PC-3 (cell line): ENCODE results near the gene ADORA2A. TPM values are rescaled to one million over a fixed set of nuclear protein-coding genes. Genes with fewer than 3 reads are reported as not detected.

Source experiments
- ATAC-seq: fragments of 200-7000 bp; cut with Tn5 transposase; 2 replicates; pipeline ENCODE4 v1.9.1; 2020; ENCODE audit warnings: mild to moderate bottlenecking, moderate library complexity
- BruUV-seq: library from RNA; stranded (reverse); fragments of 400-500 nt; replicated peaks from 2 replicates; lab custom pipeline; 2021; lab: Mats Ljungman, UMichigan
- CTCF ChIA-PET: fragments of 300-600 bp; sonication (Branson Sonifier 250); formaldehyde crosslinking; loops from one replicate; lab custom pipeline; 2022; ENCODE audit warnings: antibody characterized with exemption; lab: Charles Lee
- POLR2A ChIA-PET: fragments of 300-600 bp; sonication (Branson Sonifier 250); formaldehyde crosslinking; loops from one replicate; lab custom pipeline; 2022; ENCODE audit warnings: antibody characterized with exemption; ENCODE audit not compliant: unreplicated experiment; lab: Charles Lee
- DNase-seq: peaks from one replicate; pipeline ENCODE4 v3.0.0-alpha.2; 2015
- H2AFZ ChIP-seq: fragments of 300-600 bp; sonication (generic); 2 replicates; pipeline ENCODE4 v1.6.0; 2016; ENCODE audit warnings: antibody characterized with exemption, low read length
- H3F3A ChIP-seq: fragments of 300-600 bp; sonication (generic); one replicate; pipeline ENCODE4 v1.6.0; 2017; ENCODE audit warnings: antibody characterized with exemption, low read length, control low read depth, mild to moderate bottlenecking; ENCODE audit not compliant: unreplicated experiment
- H3K27ac ChIP-seq: fragments of 300-600 bp; sonication (generic); 2 replicates; pipeline ENCODE4 v1.5.1; 2016; ENCODE audit warnings: mild to moderate bottlenecking, low read length
- H3K27me3 ChIP-seq: fragments of 300-600 bp; sonication (generic); 2 replicates; pipeline ENCODE4 v1.6.1; 2016; ENCODE audit warnings: low read length, mixed read lengths
- H3K36me3 ChIP-seq: fragments of 300-600 bp; sonication (generic); 2 replicates; pipeline ENCODE4 v1.6.1; 2016; ENCODE audit warnings: low read depth, mixed run types, low read length, mixed read lengths
- H3K4me1 ChIP-seq: fragments of 300-600 bp; sonication (generic); 2 replicates; pipeline ENCODE4 v1.5.1; 2016; ENCODE audit warnings: low read length; ENCODE audit not compliant: insufficient read depth
- H3K4me2 ChIP-seq: fragments of 300-600 bp; sonication (generic); 2 replicates; pipeline ENCODE4 v1.6.0; 2016; ENCODE audit warnings: low read length
- H3K4me3 ChIP-seq: fragments of 300-600 bp; sonication (generic); 2 replicates; pipeline ENCODE4 v1.5.1; 2016; ENCODE audit warnings: mild to moderate bottlenecking, low read length, mixed read lengths
- H3K79me2 ChIP-seq: fragments of 300-600 bp; sonication (generic); 2 replicates; pipeline ENCODE4 v1.6.1; 2017; ENCODE audit warnings: low read length, mixed read lengths
- H3K9ac ChIP-seq: fragments of 300-600 bp; sonication (generic); 2 replicates; pipeline ENCODE4 v1.6.0; 2016; ENCODE audit warnings: mild to moderate bottlenecking, low read length
- H3K9me2 ChIP-seq: fragments of 300-600 bp; sonication (generic); replicated peaks from 2 replicates; pipeline ENCODE4 v1.6.1; 2016; ENCODE audit warnings: mixed run types, low read length, mixed read lengths
- H3K9me3 ChIP-seq: fragments of 300-600 bp; sonication (generic); 2 replicates; pipeline ENCODE4 v1.6.1; 2016; ENCODE audit warnings: low read length, mixed read lengths
- H4K20me1 ChIP-seq: fragments of 300-600 bp; sonication (generic); 2 replicates; pipeline ENCODE4 v1.6.1; 2016; ENCODE audit warnings: low read length, mixed read lengths
- CTCF ChIP-seq: fragments of 300-600 bp; sonication (generic); conservative IDR thresholded peaks from 2 replicates; pipeline ENCODE4 v1.5.1; 2017; ENCODE audit warnings: antibody characterized with exemption, low read depth, mild to moderate bottlenecking, low read length
- EZH2 ChIP-seq: fragments of 300-600 bp; sonication (generic); IDR thresholded peaks from one replicate; pipeline ENCODE4 v1.6.1; 2017; ENCODE audit warnings: antibody characterized with exemption, mild to moderate bottlenecking, low read length; ENCODE audit not compliant: unreplicated experiment
- EZH2phosphoT487 ChIP-seq: fragments of 300-600 bp; sonication (generic); IDR thresholded peaks from 2 replicates; pipeline ENCODE4 v1.6.1; 2018; ENCODE audit warnings: mild to moderate bottlenecking, antibody characterized with exemption, low read length, borderline replicate concordance
- intact Hi-C: fragments of 100-400 bp; cut with micrococcal nuclease; formaldehyde crosslinking; loops from 2 replicates; pipeline ENCODE4 v1.9.0; 2023
- total RNA-seq: library from RNA; depleted of rRNA; stranded (reverse); fragments of >200 nt; gene quantifications from 2 replicates; pipeline ENCODE4 v1.2.3, GENCODE V29; 2014

Gene ADORA2A
- total RNA-seq, 1 experiment from 2014 or later = 1.7 TPM

- TF ChIP-seq CTCF (no peak), EZH2 (no peak), EZH2phosphoT487 (no peak)
- no TSS peak for BruUV-seq
- Histone ChIP-seq H4K20me1 (peaks cover 7% of the 10 kb centered on the region; the same call in 1 of the 2 replicates), H3K4me3 (no peak overlapping the region), H3K9me3 (no peaks in the 10 kb centered on the region), H3K27ac (no peak overlapping the region), H3K36me3 (no peaks in the 10 kb centered on the region; the same call in none of the 2 replicates), H3K27me3 (no peaks in the 10 kb centered on the region), H3K4me1 (peaks cover 15% of the 10 kb centered on the region), H3K9ac (no peak overlapping the region), H3F3A (no peaks in the 10 kb centered on the region), H3K9me2 (no peaks in the 10 kb centered on the region), H2AFZ (no peak overlapping the region), H3K4me2 (no peak overlapping the region), H3K79me2 (no peaks in the 10 kb centered on the region)
- DNase-seq = no peak
- intact Hi-C loops = loop anchor here (10.0 kb wide), 1 partner anchor 66 kb away; no protein-coding TSS in a partner anchor
- CTCF ChIA-PET = no interaction called here
- POLR2A ChIA-PET = no interaction called here
- ATAC-seq = no peak
Measured at GRCh38 chr22:24400726-24401596, 26.4 kb upstream of the ADORA2A start.

- H3K4me3 ChIP-seq = no peak overlapping the region
- ChIA-PET POLR2A (interaction anchor here (1.0 kb wide), 1 partner anchor 103 kb away, joined by 4 read pairs; no protein-coding TSS in a partner anchor), CTCF (no interaction called here)
- no peaks in the 10 kb centered on the region for H3K9me3 ChIP-seq
- peak; percentile 43 for ATAC-seq
- H3F3A ChIP-seq = no peaks in the 10 kb centered on the region
- intact Hi-C loops = loop anchor here (10.0 kb wide), 1 partner anchor 67 kb away; no protein-coding TSS in a partner anchor
- no peaks in the 10 kb centered on the region; the same call in none of the 2 replicates for H3K36me3 ChIP-seq
- no peaks in the 10 kb centered on the region for H3K9me2 ChIP-seq
- H3K27ac ChIP-seq = no peak overlapping the region
- H3K27me3 ChIP-seq = no peaks in the 10 kb centered on the region
- no TSS peak for BruUV-seq
- no peak for DNase-seq
- peak overlapping the region; percentile 48; the same call in 1 of the 2 replicates for H3K4me2 ChIP-seq
- peaks cover 15% of the 10 kb centered on the region for H3K4me1 ChIP-seq
- H3K9ac ChIP-seq = no peak overlapping the region
- no peaks in the 10 kb centered on the region for H3K79me2 ChIP-seq
- TF ChIP-seq EZH2 = no peak
- TF ChIP-seq EZH2phosphoT487 = no peak
- no peak for TF ChIP-seq CTCF
- peaks cover 7% of the 10 kb centered on the region; the same call in 1 of the 2 replicates for H4K20me1 ChIP-seq
- H2AFZ ChIP-seq = no peak overlapping the region
Measured at GRCh38 chr22:24401931-24402367, 25.4 kb upstream of the ADORA2A start.
